Measurements from ENCODE around the gene PUS7L. TPM values are rescaled to one million over a fixed set of nuclear protein-coding genes. Genes with fewer than 3 reads are reported as not detected.

PUS7L gene
- total and polyA plus RNA-seq, 2 of the 13 experiments (the other 11 are each of a cell fraction or from before 2014, with no cell fraction given): 6.5 to 37.6 TPM

- TF ChIP-seq MYPOP (CRISPR knock-in tag; IDR thresholded peaks at IDR 0.05) (no peak), MED8 (CRISPR knock-in tag; IDR thresholded peaks at IDR 0.05; ENCODE audit: insufficient replicate concordance) (no peak)
Measured at GRCh38 chr12:43675048-43675904, 83.3 kb downstream of the PUS7L start (continued).

GRCh38 chr12:43669373-43669772 is 89.2 kb downstream of the PUS7L start:
- no peak for FAIRE-seq
- H3K4me2 ChIP-seq (ENCODE audit: low read depth, low read length): no peak overlapping the region
- no peaks in the 10 kb centered on the region for H3K9me3 ChIP-seq (ENCODE audit: low read length)
- no peak overlapping the region for H3K4me3 ChIP-seq (replicated peaks in 1 of 3; ENCODE audit: insufficient read depth in 1 of 3, low read depth in 2 of 3, low read length in 3 of 3)
- H2AFZ ChIP-seq (ENCODE audit: low read length): no peak overlapping the region
- ChIA-PET CTCF (ENCODE audit: low intra/inter-chr PET ratio, low total read pairs) (no interaction called here), POLR2A (no interaction called here)
- DNase-seq (ENCODE audit: low spot score): no peak
- H3K27ac ChIP-seq (ENCODE audit: extremely low read length, insufficient read depth, low read length): no peak overlapping the region
- BruUV-seq (replicated peaks): no TSS peak
- intact Hi-C loops (cut with micrococcal nuclease; ENCODE audit: unreplicated experiment) (no loop called here), in situ Hi-C loops (cut with HindIII; ENCODE audit: extremely low pct_ligation_motif_present, low pct_unique_long_range_greater_than_20kb) (no loop called here)
- H3K4me1 ChIP-seq (ENCODE audit: insufficient read depth, low read length): no peaks in the 10 kb centered on the region
- H3K9ac ChIP-seq (ENCODE audit: insufficient read depth, low read depth, low read length): no peak overlapping the region
- 2% methylated on average over 2 of the region's 2 CpGs for WGBS (ENCODE audit: low lambda C conversion rate)
- no peaks in the 10 kb centered on the region for H4K20me1 ChIP-seq (ENCODE audit: insufficient read depth, low read length)
- no peaks in the 10 kb centered on the region for H3K36me3 ChIP-seq (replicated peaks in 1 of 2; ENCODE audit: control insufficient read depth in 1 of 2, insufficient read depth in 2 of 2, low read length in 2 of 2)
- no peaks in the 10 kb centered on the region for H3K79me2 ChIP-seq (ENCODE audit: insufficient read depth, low read length)
- TF ChIP-seq ZNF770 (CRISPR knock-in tag; IDR thresholded peaks at IDR 0.05) (no peak), NR2F1 (CRISPR knock-in tag; IDR thresholded peaks at IDR 0.05) (no peak), DRAP1 (CRISPR knock-in tag; IDR thresholded peaks at IDR 0.05) (no peak), ZNF280D (CRISPR knock-in tag; IDR thresholded peaks at IDR 0.05) (no peak), ZNF451 (CRISPR knock-in tag; IDR thresholded peaks at IDR 0.05) (no peak), NR2F6 (IDR thresholded peaks at IDR 0.05) (no peak), NR2F6 (CRISPR knock-in tag; IDR thresholded peaks at IDR 0.05) (no peak), ARNTL (CRISPR knock-in tag; IDR thresholded peaks at IDR 0.05) (no peak)
- no peaks in the 10 kb centered on the region for H3K27me3 ChIP-seq (ENCODE audit: control insufficient read depth in 1 of 2, insufficient read depth in 2 of 2, low read length in 2 of 2)
- no peak for ATAC-seq

All from HepG2 (cell line).